Measurements from ENCODE around the gene SLAIN2.

The SLAIN2 gene

GRCh38 chr4:48352793-48353192 lies 11.5 kb downstream of the SLAIN2 start:
- TF ChIP-seq ZNF274 (IDR thresholded peaks at IDR 0.05; ENCODE audit: low read depth, low read length) (no peak), YY1 (IDR thresholded peaks at IDR 0.05; ENCODE audit: insufficient read depth, insufficient read length) (no peak), SUZ12 (IDR thresholded peaks at IDR 0.05; ENCODE audit: extremely low read depth, insufficient read depth, insufficient read length) (no peak)
- Histone ChIP-seq H3K9ac (ENCODE audit: insufficient read length, low read depth) (no peak overlapping the region), H3K36me3 (ENCODE audit: insufficient read depth, insufficient read length, low read length) (no peaks in the 10 kb centered on the region), H3K4me3 (ENCODE audit: insufficient read length, low read depth) (no peak overlapping the region), H3K4me1 (ENCODE audit: insufficient read depth, insufficient read length) (no peaks in the 10 kb centered on the region), H3K9me3 (ENCODE audit: insufficient read depth, low read length) (0 out of 2 replicates have a peak, but pooled peaks cover 7% of the 10 kb centered on the region), H3K27me3 (ENCODE audit: insufficient read depth, insufficient read length) (no peaks in the 10 kb centered on the region)
- no peak for DNase-seq (ENCODE audit: low read depth, low spot score)

GRCh38 chr4:48356355-48356754 lies 15.0 kb downstream of the SLAIN2 start:
- no peak for DNase-seq (ENCODE audit: low read depth, low spot score)
- TF ChIP-seq ZNF274 (IDR thresholded peaks at IDR 0.05; ENCODE audit: low read depth, low read length) (no peak), YY1 (IDR thresholded peaks at IDR 0.05; ENCODE audit: insufficient read depth, insufficient read length) (no peak), SUZ12 (IDR thresholded peaks at IDR 0.05; ENCODE audit: extremely low read depth, insufficient read depth, insufficient read length) (no peak)
- Histone ChIP-seq H3K4me1 (ENCODE audit: insufficient read depth, insufficient read length) (no peaks in the 10 kb centered on the region), H3K4me3 (ENCODE audit: insufficient read length, low read depth) (no peak overlapping the region), H3K9me3 (ENCODE audit: insufficient read depth, low read length) (0 out of 2 replicates have a peak, but pooled peaks cover 7% of the 10 kb centered on the region), H3K27me3 (ENCODE audit: insufficient read depth, insufficient read length) (no peaks in the 10 kb centered on the region), H3K9ac (ENCODE audit: insufficient read length, low read depth) (no peak overlapping the region), H3K36me3 (ENCODE audit: insufficient read depth, insufficient read length, low read length) (no peaks in the 10 kb centered on the region)

- H3K27me3 ChIP-seq (ENCODE audit: insufficient read depth, insufficient read length) = no peaks in the 10 kb centered on the region
- H3K36me3 ChIP-seq (ENCODE audit: insufficient read depth, insufficient read length, low read length) = no peaks in the 10 kb centered on the region
- no peak overlapping the region for H3K9ac ChIP-seq (ENCODE audit: insufficient read length, low read depth)
- H3K4me1 ChIP-seq (ENCODE audit: insufficient read depth, insufficient read length) = no peaks in the 10 kb centered on the region
- no peak for DNase-seq (ENCODE audit: low read depth, low spot score)
- H3K9me3 ChIP-seq (ENCODE audit: insufficient read depth, low read length) = peaks cover 6% of the 10 kb centered on the region; the same call in 1 of the 2 replicates
- H3K4me3 ChIP-seq (ENCODE audit: insufficient read length, low read depth) = no peak overlapping the region
- TF ChIP-seq YY1 (IDR thresholded peaks at IDR 0.05; ENCODE audit: insufficient read depth, insufficient read length) (no peak), SUZ12 (IDR thresholded peaks at IDR 0.05; ENCODE audit: extremely low read depth, insufficient read depth, insufficient read length) (no peak), ZNF274 (IDR thresholded peaks at IDR 0.05; ENCODE audit: low read depth, low read length) (no peak)
Observed at GRCh38 chr4:48360285-48361011, 19.1 kb downstream of the SLAIN2 start.

GRCh38 chr4:48361012-48361400 lies 19.7 kb downstream of the SLAIN2 start:
- H3K9ac ChIP-seq (ENCODE audit: insufficient read length, low read depth) = no peak overlapping the region
- no peaks in the 10 kb centered on the region for H3K36me3 ChIP-seq (ENCODE audit: insufficient read depth, insufficient read length, low read length)
- H3K4me3 ChIP-seq (ENCODE audit: insufficient read length, low read depth) = no peak overlapping the region
- TF ChIP-seq YY1 (IDR thresholded peaks at IDR 0.05; ENCODE audit: insufficient read depth, insufficient read length) = no peak
- TF ChIP-seq ZNF274 (IDR thresholded peaks at IDR 0.05; ENCODE audit: low read depth, low read length) = no peak
- TF ChIP-seq SUZ12 (IDR thresholded peaks at IDR 0.05; ENCODE audit: extremely low read depth, insufficient read depth, insufficient read length) = no peak
- no peaks in the 10 kb centered on the region for H3K27me3 ChIP-seq (ENCODE audit: insufficient read depth, insufficient read length)
- H3K4me1 ChIP-seq (ENCODE audit: insufficient read depth, insufficient read length) = no peaks in the 10 kb centered on the region
- peaks cover 6% of the 10 kb centered on the region; the same call in 1 of the 2 replicates for H3K9me3 ChIP-seq (ENCODE audit: insufficient read depth, low read length)
- no peak for DNase-seq (ENCODE audit: low read depth, low spot score)

GRCh38 chr4:48366611-48367010 lies 25.3 kb downstream of the SLAIN2 start:
- TF ChIP-seq ZNF274 (IDR thresholded peaks at IDR 0.05; ENCODE audit: low read depth, low read length) (no peak), SUZ12 (IDR thresholded peaks at IDR 0.05; ENCODE audit: extremely low read depth, insufficient read depth, insufficient read length) (no peak), YY1 (IDR thresholded peaks at IDR 0.05; ENCODE audit: insufficient read depth, insufficient read length) (no peak)
- Histone ChIP-seq H3K36me3 (ENCODE audit: insufficient read depth, insufficient read length, low read length) (no peaks in the 10 kb centered on the region), H3K9ac (ENCODE audit: insufficient read length, low read depth) (no peak overlapping the region), H3K4me3 (ENCODE audit: insufficient read length, low read depth) (no peak overlapping the region), H3K4me1 (ENCODE audit: insufficient read depth, insufficient read length) (no peaks in the 10 kb centered on the region), H3K9me3 (ENCODE audit: insufficient read depth, low read length) (peaks cover 6% of the 10 kb centered on the region; the same call in 1 of the 2 replicates), H3K27me3 (ENCODE audit: insufficient read depth, insufficient read length) (no peaks in the 10 kb centered on the region)
- DNase-seq (ENCODE audit: low read depth, low spot score) = no peak

GRCh38 chr4:48367016-48367415 lies 25.7 kb downstream of the SLAIN2 start:
- H3K4me1 ChIP-seq (ENCODE audit: insufficient read depth, insufficient read length) = no peaks in the 10 kb centered on the region
- DNase-seq (ENCODE audit: low read depth, low spot score) = no peak
- no peaks in the 10 kb centered on the region for H3K36me3 ChIP-seq (ENCODE audit: insufficient read depth, insufficient read length, low read length)
- no peaks in the 10 kb centered on the region for H3K27me3 ChIP-seq (ENCODE audit: insufficient read depth, insufficient read length)
- no peak overlapping the region for H3K9ac ChIP-seq (ENCODE audit: insufficient read length, low read depth)
- TF ChIP-seq YY1 (IDR thresholded peaks at IDR 0.05; ENCODE audit: insufficient read depth, insufficient read length) (no peak), ZNF274 (IDR thresholded peaks at IDR 0.05; ENCODE audit: low read depth, low read length) (no peak), SUZ12 (IDR thresholded peaks at IDR 0.05; ENCODE audit: extremely low read depth, insufficient read depth, insufficient read length) (no peak)
- H3K9me3 ChIP-seq (ENCODE audit: insufficient read depth, low read length) = 0 out of 2 replicates have a peak, but pooled peaks cover 2% of the 10 kb centered on the region
- no peak overlapping the region for H3K4me3 ChIP-seq (ENCODE audit: insufficient read length, low read depth)

- no peaks in the 10 kb centered on the region for H3K36me3 ChIP-seq (ENCODE audit: insufficient read depth, insufficient read length, low read length)
- H3K27me3 ChIP-seq (ENCODE audit: insufficient read depth, insufficient read length) = no peaks in the 10 kb centered on the region
- no peak overlapping the region for H3K9ac ChIP-seq (ENCODE audit: insufficient read length, low read depth)
- H3K4me1 ChIP-seq (ENCODE audit: insufficient read depth, insufficient read length) = no peaks in the 10 kb centered on the region
- no peak overlapping the region for H3K4me3 ChIP-seq (ENCODE audit: insufficient read length, low read depth)
- TF ChIP-seq ZNF274 (IDR thresholded peaks at IDR 0.05; ENCODE audit: low read depth, low read length) = no peak
- no peak for TF ChIP-seq YY1 (IDR thresholded peaks at IDR 0.05; ENCODE audit: insufficient read depth, insufficient read length)
- TF ChIP-seq SUZ12 (IDR thresholded peaks at IDR 0.05; ENCODE audit: extremely low read depth, insufficient read depth, insufficient read length) = no peak
- H3K9me3 ChIP-seq (ENCODE audit: insufficient read depth, low read length) = no peaks in the 10 kb centered on the region
- no peak for DNase-seq (ENCODE audit: low read depth, low spot score)
Observed at GRCh38 chr4:48368389-48368788, 27.1 kb downstream of the SLAIN2 start.

All from NT2/D1 (cell line).